Measurements from ENCODE around the gene RPS19BP1.

Gene RPS19BP1, protein sequence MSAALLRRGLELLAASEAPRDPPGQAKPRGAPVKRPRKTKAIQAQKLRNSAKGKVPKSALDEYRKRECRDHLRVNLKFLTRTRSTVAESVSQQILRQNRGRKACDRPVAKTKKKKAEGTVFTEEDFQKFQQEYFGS

GRCh38 chr22:39532215-39533073 is at the start of gene RPS19BP1:
RPS19BP1 (minus strand) TSS chr22:39532748; CDS start chr22:39532738, 10 bp downstream.
- TF ChIP-seq CTCF (IDR thresholded peaks at IDR 0.05; ENCODE audit: insufficient read depth, low read length, poor library complexity, severe bottlenecking), result no peak
- no peak for TF ChIP-seq EZH2phosphoT487 (conservative IDR thresholded peaks at IDR 0.05; ENCODE audit: low read length)
- H3K9me2 ChIP-seq (replicated peaks; ENCODE audit: insufficient read depth, low read length), result no peaks in the 10 kb centered on the region
- H3K9ac ChIP-seq (ENCODE audit: low read length), result peak within 1 kb of the TSS; percentile 92
- peaks cover 34% of the 10 kb centered on the region for H3F3A ChIP-seq (ENCODE audit: insufficient read depth)
- H3K4me3 ChIP-seq (ENCODE audit: insufficient read depth, low read length, poor library complexity, severe bottlenecking), result peak within 1 kb of the TSS; percentile 87
- peak within 1 kb of the TSS; percentile 68 for H3K27ac ChIP-seq (ENCODE audit: low read depth, low read length)
- H2AFZ ChIP-seq (ENCODE audit: low read depth, low read length, severe bottlenecking), result peak within 1 kb of the TSS; percentile 12
- H3K36me3 ChIP-seq (ENCODE audit: low read length), result no peaks in the 10 kb centered on the region
- peaks cover 25% of the 10 kb centered on the region for H3K79me2 ChIP-seq (ENCODE audit: insufficient read depth, low read length)
- no peaks in the 10 kb centered on the region for H3K9me3 ChIP-seq (ENCODE audit: insufficient read depth, low read length)
- no peaks in the 10 kb centered on the region for H3K27me3 ChIP-seq (ENCODE audit: low read length)
- peak within 1 kb of the TSS; percentile 82 for H3K4me2 ChIP-seq (ENCODE audit: low read depth, low read length, poor library complexity, severe bottlenecking)
- H4K20me1 ChIP-seq (ENCODE audit: low read depth, low read length), result no peaks in the 10 kb centered on the region

DNA sequence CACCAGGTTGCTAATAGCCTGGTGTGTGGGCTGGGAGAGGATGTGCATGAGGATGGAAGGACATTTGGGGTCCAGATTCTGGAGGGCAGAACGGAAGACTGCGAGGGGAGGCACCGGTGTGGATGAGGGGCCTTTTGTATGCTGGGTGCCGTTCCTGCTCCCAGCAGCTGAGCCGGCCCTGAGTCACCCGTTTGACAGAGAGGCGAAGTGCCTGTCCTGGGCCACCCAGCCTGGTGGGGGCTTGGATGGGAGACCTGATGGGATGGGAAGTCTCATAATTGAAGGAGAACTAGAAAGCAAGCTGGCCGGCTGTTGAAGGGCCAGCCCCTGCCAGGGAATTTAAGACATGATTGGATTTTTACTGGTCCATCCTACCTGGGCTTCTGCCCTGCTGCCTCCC is 48.8 kb upstream of the RPS19BP1 start:
- Histone ChIP-seq H3K9ac (ENCODE audit: low read length) (no peak overlapping the region), H3K27ac (ENCODE audit: low read depth, low read length) (no peak overlapping the region), H3K27me3 (ENCODE audit: low read length) (no peaks in the 10 kb centered on the region), H3K4me2 (ENCODE audit: low read depth, low read length, poor library complexity, severe bottlenecking) (no peak overlapping the region), H3F3A (ENCODE audit: insufficient read depth) (no peaks in the 10 kb centered on the region), H4K20me1 (ENCODE audit: low read depth, low read length) (no peaks in the 10 kb centered on the region), H3K4me3 (ENCODE audit: insufficient read depth, low read length, poor library complexity, severe bottlenecking) (no peak overlapping the region), H3K36me3 (ENCODE audit: low read length) (no peaks in the 10 kb centered on the region), H3K79me2 (ENCODE audit: insufficient read depth, low read length) (no peaks in the 10 kb centered on the region), H3K9me3 (ENCODE audit: insufficient read depth, low read length) (no peaks in the 10 kb centered on the region), H2AFZ (ENCODE audit: low read depth, low read length, severe bottlenecking) (no peak overlapping the region), H3K9me2 (replicated peaks; ENCODE audit: insufficient read depth, low read length) (no peaks in the 10 kb centered on the region)
- TF ChIP-seq EZH2phosphoT487 (conservative IDR thresholded peaks at IDR 0.05; ENCODE audit: low read length) (no peak), CTCF (IDR thresholded peaks at IDR 0.05; ENCODE audit: insufficient read depth, low read length, poor library complexity, severe bottlenecking) (no peak)

DNA sequence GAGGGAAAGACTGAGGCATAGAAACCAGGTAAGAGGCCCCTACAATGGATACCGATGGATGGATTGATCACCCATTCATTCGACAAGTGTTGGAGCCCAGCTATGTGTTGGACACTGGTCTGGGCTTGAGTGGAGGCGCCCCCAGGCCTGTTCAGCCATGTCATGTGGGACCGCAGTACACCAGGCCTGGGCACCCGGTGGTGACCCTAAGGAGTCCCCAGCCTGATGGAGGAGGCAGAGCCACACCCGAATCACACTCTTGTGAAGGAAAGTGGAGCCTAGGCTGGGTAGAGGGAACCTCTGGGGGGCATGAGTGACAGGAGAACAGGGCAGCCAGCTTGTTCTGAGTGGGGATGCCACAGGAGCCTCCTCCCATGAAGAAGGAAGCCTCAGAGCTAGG is 48.2 kb upstream of the RPS19BP1 start:
- Histone ChIP-seq H3K4me2 (ENCODE audit: low read depth, low read length, poor library complexity, severe bottlenecking) (no peak overlapping the region), H3K79me2 (ENCODE audit: insufficient read depth, low read length) (no peaks in the 10 kb centered on the region), H4K20me1 (ENCODE audit: low read depth, low read length) (no peaks in the 10 kb centered on the region), H3K9me2 (replicated peaks; ENCODE audit: insufficient read depth, low read length) (no peaks in the 10 kb centered on the region), H3F3A (ENCODE audit: insufficient read depth) (no peaks in the 10 kb centered on the region), H3K36me3 (ENCODE audit: low read length) (no peaks in the 10 kb centered on the region), H3K9me3 (ENCODE audit: insufficient read depth, low read length) (no peaks in the 10 kb centered on the region), H2AFZ (ENCODE audit: low read depth, low read length, severe bottlenecking) (no peak overlapping the region), H3K27ac (ENCODE audit: low read depth, low read length) (no peak overlapping the region), H3K27me3 (ENCODE audit: low read length) (no peaks in the 10 kb centered on the region), H3K4me3 (ENCODE audit: insufficient read depth, low read length, poor library complexity, severe bottlenecking) (no peak overlapping the region), H3K9ac (ENCODE audit: low read length) (no peak overlapping the region)
- no peak for TF ChIP-seq CTCF (IDR thresholded peaks at IDR 0.05; ENCODE audit: insufficient read depth, low read length, poor library complexity, severe bottlenecking)
- TF ChIP-seq EZH2phosphoT487 (conservative IDR thresholded peaks at IDR 0.05; ENCODE audit: low read length), result no peak
